ENCODE results near the gene PCDH9.

PCDH9 gene

GRCh38 chr13:67023130-67023876 is 206.8 kb downstream of the PCDH9 start:
- peak; percentile 70 for DNase-seq

GRCh38 chr13:67018775-67019174 is 211.4 kb downstream of the PCDH9 start:
- no peak for DNase-seq

- no peak for DNase-seq
Observed at GRCh38 chr13:67017276-67017675, 212.9 kb downstream of the PCDH9 start.

- no peak for DNase-seq
Observed at GRCh38 chr13:67015976-67016600, 214.0 kb downstream of the PCDH9 start.

GRCh38 chr13:67014399-67014798 is 215.7 kb downstream of the PCDH9 start:
- DNase-seq: no peak

- DNase-seq: no peak
Observed at GRCh38 chr13:67013709-67014108, 216.4 kb downstream of the PCDH9 start.

GRCh38 chr13:67008075-67008668 is 222.0 kb downstream of the PCDH9 start:
- no peak for DNase-seq

- DNase-seq: no peak
Observed at GRCh38 chr13:67004511-67004910, 225.6 kb downstream of the PCDH9 start.

- no peak for DNase-seq
Observed at GRCh38 chr13:67003743-67004142, 226.4 kb downstream of the PCDH9 start.

- DNase-seq: no peak
Observed at GRCh38 chr13:67001363-67001762, 228.8 kb downstream of the PCDH9 start.

- no peak for DNase-seq
Observed at GRCh38 chr13:66996503-66996902, 233.6 kb downstream of the PCDH9 start.

GRCh38 chr13:66995203-66995611 is 234.9 kb downstream of the PCDH9 start:
- DNase-seq: no peak

GRCh38 chr13:66994517-66995202 is 235.5 kb downstream of the PCDH9 start:
- no peak for DNase-seq

- peak; percentile 69 for DNase-seq
Observed at GRCh38 chr13:66994097-66994496, 236.0 kb downstream of the PCDH9 start.

GRCh38 chr13:66992719-66993118 is 237.4 kb downstream of the PCDH9 start:
- DNase-seq: no peak

- DNase-seq: peak; percentile 43
Observed at GRCh38 chr13:66992183-66992582, 238.0 kb downstream of the PCDH9 start.

- DNase-seq: no peak
Observed at GRCh38 chr13:66984241-66984640, 245.9 kb downstream of the PCDH9 start.

- DNase-seq: no peak
Observed at GRCh38 chr13:66981912-66982311, 248.2 kb downstream of the PCDH9 start.

GRCh38 chr13:66977161-66977560 is 253.0 kb downstream of the PCDH9 start:
- no peak for DNase-seq

- DNase-seq: no peak
Observed at GRCh38 chr13:66974889-66975288, 255.2 kb downstream of the PCDH9 start.

GRCh38 chr13:66974174-66974573 is 256.0 kb downstream of the PCDH9 start:
- DNase-seq: no peak

GRCh38 chr13:66972659-66973058 is 257.5 kb downstream of the PCDH9 start:
- DNase-seq: peak; percentile 4

- DNase-seq: no peak
Observed at GRCh38 chr13:66971004-66971403, 259.1 kb downstream of the PCDH9 start.
